A549 (cell line): Measurements from ENCODE around the gene LIMK2. TPM values are rescaled to one million over a fixed set of nuclear protein-coding genes. Genes with fewer than 3 reads are reported as not detected.

ENCODE experiments used
- ATAC-seq, 2 experiments: fragments of 200-7000 bp in 1 of 2; fragments of >200 bp in 1 of 2; cut with Nextera tagmentation in 1 of 2; cut with Tn5 transposase in 1 of 2; 3 replicates each; pipeline versions ENCODE4 v1.8.0 to v1.9.1; 2018 to 2020; ENCODE audit warnings: mild to moderate bottlenecking in 1 of 2, moderate library complexity in 1 of 2
- CTCF ChIA-PET: fragments of 300-600 bp; sonication (Branson Sonifier 250); formaldehyde crosslinking; extraction: SDS; loops from one replicate; lab custom pipeline; 2021; ENCODE audit warnings: antibody characterized with exemption, inconsistent platforms; lab: Yijun Ruan, JAX
- POLR2A ChIA-PET: fragments of 350-600 bp; formaldehyde crosslinking; extraction: SDS; loops from one replicate; lab custom pipeline; 2021; ENCODE audit warnings: antibody characterized with exemption, inconsistent platforms; lab: Yijun Ruan, JAX
- DNase-seq, 2 experiments: peaks; one replicate each; pipeline versions ENCODE4 v3.0.0 to v3.0.0-alpha.2; 2011 to 2016; ENCODE audit warnings: low read depth in 1 of 2, low spot score in 1 of 2
- FAIRE-seq: peaks from 2 replicates; lab custom pipeline; 2011; peaks lifted over from hg19 to GRCh38; lab: Jason Lieb, UNC
- H3K27ac ChIP-seq, 2 experiments: fragments of >200 bp; sonication (Bioruptor Twin); formaldehyde crosslinking; 3 replicates each; pipeline ENCODE4 v1.5.1; 2016 to 2017
- H3K4me1 ChIP-seq: fragments of >200 bp; sonication (Bioruptor Twin); formaldehyde crosslinking; 3 replicates; pipeline ENCODE4 v1.6.1; 2016
- H3K4me2 ChIP-seq: fragments of >200 bp; sonication (Bioruptor Twin); formaldehyde crosslinking; 3 replicates; pipeline ENCODE4 v1.6.1; 2016
- H3K4me3 ChIP-seq: fragments of >200 bp; sonication (Bioruptor Twin); formaldehyde crosslinking; 3 replicates; pipeline ENCODE4 v1.5.1; 2016
- H3K9me3 ChIP-seq: fragments of >200 bp; sonication (Bioruptor Twin); formaldehyde crosslinking; 3 replicates; pipeline ENCODE4 v1.6.1; 2016
- CBX2 ChIP-seq: fragments of 200-600 bp; sonication (generic); IDR thresholded peaks from 2 replicates; pipeline ENCODE4 v1.6.1; 2016; ENCODE audit warnings: low read depth, mild to moderate bottlenecking, borderline replicate concordance
- EHF ChIP-seq: fragments of 250-450 bp; sonication (Bioruptor Pico); IDR thresholded peaks from 2 replicates; pipeline ENCODE4 v1.5.0; 2020; ENCODE audit warnings: mild to moderate bottlenecking
- ESRRA ChIP-seq: fragments of 150-350 bp; IDR thresholded peaks from 2 replicates; pipeline ENCODE4 v1.6.1; 2014; ENCODE audit warnings: mild to moderate bottlenecking, low read length, borderline replicate concordance
- FOSL2 ChIP-seq, 2 experiments: fragments of 450-650 bp in 1 of 2; fragments of >200 bp in 1 of 2; sonication (Bioruptor Twin) in 1 of 2; formaldehyde crosslinking; IDR thresholded peaks; 2 replicates each; pipeline versions ENCODE4 v1.5.0 to v1.6.1; 2016 to 2020; ENCODE audit warnings: mild to moderate bottlenecking in 1 of 2, moderate library complexity in 1 of 2
- FOXS1 ChIP-seq: fragments of 250-450 bp; sonication (Bioruptor Pico); IDR thresholded peaks from 2 replicates; pipeline ENCODE4 v1.5.0; 2020; ENCODE audit warnings: mild to moderate bottlenecking, moderate library complexity
- HDAC2 ChIP-seq: fragments of 200-600 bp; sonication (generic); IDR thresholded peaks from 2 replicates; pipeline ENCODE4 v1.6.1; 2016
- HES2 ChIP-seq: fragments of >200 bp; sonication (Bioruptor Twin); formaldehyde crosslinking; IDR thresholded peaks from 2 replicates; pipeline ENCODE4 v1.6.1; 2016
- HMGXB4 ChIP-seq: fragments of 250-450 bp; sonication (Bioruptor Pico); IDR thresholded peaks from 2 replicates; pipeline ENCODE4 v1.5.0; 2021; ENCODE audit warnings: mild to moderate bottlenecking, moderate library complexity, borderline replicate concordance
- HOXB13 ChIP-seq: fragments of 250-450 bp; sonication (Bioruptor Pico); IDR thresholded peaks from 2 replicates; pipeline ENCODE4 v1.5.0; 2020; ENCODE audit warnings: low read depth, mild to moderate bottlenecking, moderate library complexity
- HOXB5 ChIP-seq: fragments of 250-450 bp; sonication (Bioruptor Pico); IDR thresholded peaks from 2 replicates; pipeline ENCODE4 v1.5.0; 2020; ENCODE audit warnings: mild to moderate bottlenecking, moderate library complexity
- KDM1A ChIP-seq: fragments of 200-600 bp; sonication (generic); IDR thresholded peaks from 2 replicates; pipeline ENCODE4 v1.6.1; 2016; ENCODE audit warnings: low read depth, mild to moderate bottlenecking
- KDM5A ChIP-seq: fragments of 200-600 bp; sonication (generic); IDR thresholded peaks from 2 replicates; pipeline ENCODE4 v1.6.1; 2016; ENCODE audit warnings: antibody characterized with exemption, mild to moderate bottlenecking
- MAFK ChIP-seq: fragments of 450-650 bp; IDR thresholded peaks from 2 replicates; pipeline ENCODE4 v1.6.1; 2014; ENCODE audit not compliant: partially characterized antibody
- MAX ChIP-seq: IDR thresholded peaks from 2 replicates; pipeline ENCODE4 v1.6.1; 2012
- MYC ChIP-seq: IDR thresholded peaks from 2 replicates; pipeline ENCODE4 v1.6.1; 2012; ENCODE audit warnings: mild to moderate bottlenecking, inconsistent platforms, low read length, improper control_type of control experiment, borderline replicate concordance
- NFE2L2 ChIP-seq: fragments of 150-350 bp; conservative IDR thresholded peaks from 2 replicates; pipeline ENCODE4 v1.6.1; 2014; ENCODE audit warnings: low read length
- POLR2A ChIP-seq: IDR thresholded peaks from 2 replicates; pipeline ENCODE4 v1.6.1; 2012; ENCODE audit warnings: mild to moderate bottlenecking, low read length
- RAD21 ChIP-seq, 2 experiments: fragments of >200 bp in 1 of 2; sonication (Bioruptor Twin) in 1 of 2; formaldehyde crosslinking in 1 of 2; IDR thresholded peaks in 1 of 2; conservative IDR thresholded peaks in 1 of 2; 2 replicates in 1 of 2; 3 replicates in 1 of 2; pipeline ENCODE4 v1.6.1; 2012 to 2018; ENCODE audit warnings: inconsistent platforms in 1 of 2
- RARB ChIP-seq: fragments of 250-450 bp; sonication (Bioruptor Pico); IDR thresholded peaks from 2 replicates; pipeline ENCODE4 v1.8.0; 2021; ENCODE audit warnings: mild to moderate bottlenecking, moderate library complexity
- REST ChIP-seq: fragments of 200-600 bp; sonication (generic); IDR thresholded peaks from 2 replicates; pipeline ENCODE4 v1.6.1; 2016; ENCODE audit warnings: antibody characterized with exemption, mild to moderate bottlenecking, moderate library complexity
- RFX5 ChIP-seq: fragments of 450-650 bp; IDR thresholded peaks from 2 replicates; pipeline ENCODE4 v1.7.1; 2014; ENCODE audit warnings: antibody characterized with exemption, mild to moderate bottlenecking, moderate library complexity
- SMC3 ChIP-seq: fragments of >200 bp; sonication (Bioruptor Twin); formaldehyde crosslinking; IDR thresholded peaks from 3 replicates; pipeline ENCODE4 v1.6.1; 2018; ENCODE audit warnings: inconsistent platforms
- SREBF2 ChIP-seq: fragments of 450-650 bp; IDR thresholded peaks from 2 replicates; pipeline ENCODE4 v1.6.1; 2014; ENCODE audit warnings: mild to moderate bottlenecking, moderate library complexity
- ZC3H11A ChIP-seq: fragments of 450-650 bp; IDR thresholded peaks from 2 replicates; pipeline ENCODE4 v1.6.1; 2014; ENCODE audit warnings: antibody characterized with exemption, mild to moderate bottlenecking
- ZFP36 ChIP-seq: fragments of 450-650 bp; IDR thresholded peaks from 2 replicates; pipeline ENCODE4 v1.6.1; 2014; ENCODE audit warnings: borderline replicate concordance; ENCODE audit not compliant: partially characterized antibody
- ZSCAN20 ChIP-seq: fragments of 250-450 bp; sonication (Bioruptor Pico); IDR thresholded peaks from 2 replicates; pipeline ENCODE4 v1.8.0; 2022; ENCODE audit warnings: mild to moderate bottlenecking, moderate library complexity
- WGBS: methylation state at CpG from one replicate; pipeline ENCODE4 v1.1.6; 2017; ENCODE audit errors: missing lambda C conversion rate; 5-methylcytosine and 5-hydroxymethylcytosine counted together
- polyA plus RNA-seq, 4 experiments: library from polyadenylated mRNA; depleted of rRNA in 3 of 4; stranded (reverse); fragments of >200 nt; fragmentation: RNase III in 1 of 4; extraction: RNeasy Plus Mini Kit Qiagen cat#74134 plus additional on column Dnase treatment in 1 of 4; gene quantifications; 2 replicates in 3 of 4; 3 replicates in 1 of 4; pipeline ENCODE4 v1.2.3, GENCODE V29; 2011 to 2017

Gene LIMK2
- polyA plus RNA-seq, 2 of the 4 experiments (the other 2 are of a cell fraction) = 3.1 to 6.9 TPM

GRCh38 chr22:31221084-31221483 lies 9.0 kb downstream of the LIMK2 start:
- Histone ChIP-seq H3K4me3 (no peak overlapping the region), H3K27ac (no peak overlapping the region), H3K4me1 (peaks cover 6% of the 10 kb centered on the region; the same call in 1 of the 3 replicates), H3K9me3 (no peaks in the 10 kb centered on the region), H3K4me2 (no peak overlapping the region)
- TF ChIP-seq RFX5 (no peak), FOXS1 (no peak), FOSL2 (IDR thresholded peaks at IDR 0.05) (no peak), FOSL2 (CRISPR knock-in tag; IDR thresholded peaks at IDR 0.05) (no peak), HES2 (no peak), ZFP36 (no peak), REST (no peak), EHF (CRISPR knock-in tag) (no peak), MAX (no peak), RARB (CRISPR knock-in tag) (no peak), POLR2A (no peak), KDM1A (no peak), MAFK (no peak), SREBF2 (no peak), RAD21 (conservative IDR thresholded peaks at IDR 0.05 in 1 of 2, IDR thresholded peaks at IDR 0.05 in 1 of 2) (no peak), ESRRA (no peak)
- FAIRE-seq = no peak
- ChIA-PET CTCF (interaction anchor here (1.1 to 3.5 kb wide), 3 partner anchors 9 to 53 kb away, joined by 3 to 16 read pairs (median 9); partner anchors contain the start of gene LIMK2), POLR2A (no interaction called here)
- 90% methylated on average over 4 of the region's 4 CpGs for WGBS
- ATAC-seq = no peak
- DNase-seq = no peak

GRCh38 chr22:31222736-31223135 lies 10.6 kb downstream of the LIMK2 start:
- TF ChIP-seq HMGXB4 (no peak), MYC (no peak), HDAC2 (no peak), NFE2L2 (no peak), POLR2A (no peak), HOXB5 (CRISPR knock-in tag) (no peak), CBX2 (no peak), ESRRA (no peak), SMC3 (no peak), ZC3H11A (no peak), KDM5A (no peak), RARB (CRISPR knock-in tag) (no peak), HOXB13 (CRISPR knock-in tag) (no peak), HES2 (no peak), ZSCAN20 (CRISPR knock-in tag) (no peak)
- DNase-seq = no peak
- POLR2A ChIA-PET = no interaction called here
- Histone ChIP-seq H3K4me3 (no peak overlapping the region), H3K4me2 (no peak overlapping the region), H3K4me1 (peaks cover 4% of the 10 kb centered on the region; the same call in 1 of the 3 replicates), H3K27ac (no peak overlapping the region), H3K9me3 (no peaks in the 10 kb centered on the region)
- no peak for FAIRE-seq
- 91% methylated on average over 5 of the region's 5 CpGs for WGBS
- ATAC-seq = no peak
- CTCF ChIA-PET = interaction anchor here (1.3 to 8.0 kb wide), 3 partner anchors 10 to 51 kb away, joined by 3 to 64 read pairs (median 16); partner anchors contain the start of gene LIMK2
